Dendritic cell treated with granulocyte-macrophage colony-stimulating factor and Interleukin-4, amounts not matched to agents 40 ng/mL and 50 ng/mL, for 4 days (primary cell): ENCODE measurements around the gene PAIP2B.
A peak's percentile ranks its signal among the peaks of the same experiment; 100 is the strongest.

ENCODE experiments used
- H3K27ac Mint-ChIP-seq: one replicate; pipeline ENCODE4 v1.8.0; 2022; ENCODE audit warnings: mild to moderate bottlenecking, mixed read lengths
- H3K27me3 Mint-ChIP-seq: one replicate; pipeline ENCODE4 v1.8.0; 2022; ENCODE audit warnings: mild to moderate bottlenecking, mixed read lengths
- H3K36me3 Mint-ChIP-seq: one replicate; pipeline ENCODE4 v1.8.0; 2022; ENCODE audit warnings: low read depth, mixed read lengths
- H3K4me1 Mint-ChIP-seq: one replicate; pipeline ENCODE4 v1.8.0; 2022; ENCODE audit warnings: low read depth, mixed read lengths
- H3K4me3 Mint-ChIP-seq: one replicate; pipeline ENCODE4 v1.8.0; 2022; ENCODE audit warnings: mild to moderate bottlenecking, moderate library complexity, mixed read lengths
- H3K9me3 Mint-ChIP-seq: one replicate; pipeline ENCODE4 v1.8.0; 2022; ENCODE audit warnings: mixed read lengths
- intact Hi-C: fragments of 100-400 bp; cut with micrococcal nuclease; formaldehyde crosslinking; loops from one replicate; pipeline ENCODE4 v1.15.0; 2022

PAIP2B gene

GRCh38 chr2:71226965-71227560 is at the start of gene PAIP2B:
PAIP2B (minus strand) TSS chr2:71227103; CDS start chr2:71202589, 24,514 bp downstream.
- peaks cover 20% of the 10 kb centered on the region for H3K27me3 Mint-ChIP-seq
- peaks cover 9% of the 10 kb centered on the region for H3K36me3 Mint-ChIP-seq
- H3K4me1 Mint-ChIP-seq = peaks cover 15% of the 10 kb centered on the region
- H3K9me3 Mint-ChIP-seq = peaks cover 23% of the 10 kb centered on the region
- H3K27ac Mint-ChIP-seq = peak within 1 kb of the TSS; percentile 68
- H3K4me3 Mint-ChIP-seq = peak within 1 kb of the TSS; percentile 93
- intact Hi-C loops = loop anchor here (1.0 to 10.0 kb wide), 3 partner anchors 49 to 932 kb away; partner anchors contain the start of genes SNRPG and ZNF638

- Mint-ChIP-seq H3K4me1 (peaks cover 25% of the 10 kb centered on the region), H3K27me3 (peaks cover 59% of the 10 kb centered on the region), H3K4me3 (peak overlapping the region; percentile 78), H3K36me3 (no peaks in the 10 kb centered on the region), H3K27ac (no peak overlapping the region), H3K9me3 (no peaks in the 10 kb centered on the region)
- intact Hi-C loops = loop anchor here (1.0 to 10.0 kb wide), 3 partner anchors 49 to 141 kb away; partner anchors contain the start of genes MCEE, MPHOSPH10, PAIP2B and ZNF638
Measured at GRCh38 chr2:71275939-71276310, 49.0 kb upstream of the PAIP2B start.

GRCh38 chr2:71269511-71270090 is 42.7 kb upstream of the PAIP2B start:
- H3K36me3 Mint-ChIP-seq = no peaks in the 10 kb centered on the region
- H3K27ac Mint-ChIP-seq = no peak overlapping the region
- intact Hi-C loops = loop anchor here (10.0 kb wide), 1 partner anchor 135 kb away; the partner anchor contains the start of genes MCEE and MPHOSPH10
- H3K27me3 Mint-ChIP-seq = peaks cover 42% of the 10 kb centered on the region
- H3K9me3 Mint-ChIP-seq = no peaks in the 10 kb centered on the region
- no peaks in the 10 kb centered on the region for H3K4me1 Mint-ChIP-seq
- no peak overlapping the region for H3K4me3 Mint-ChIP-seq

- H3K9me3 Mint-ChIP-seq = no peaks in the 10 kb centered on the region
- H3K4me1 Mint-ChIP-seq = no peaks in the 10 kb centered on the region
- H3K27ac Mint-ChIP-seq = no peak overlapping the region
- intact Hi-C loops = no loop called here
- H3K36me3 Mint-ChIP-seq = no peaks in the 10 kb centered on the region
- H3K4me3 Mint-ChIP-seq = no peak overlapping the region
- H3K27me3 Mint-ChIP-seq = peaks cover 20% of the 10 kb centered on the region
Measured at GRCh38 chr2:71263386-71263785, 36.5 kb upstream of the PAIP2B start.

GRCh38 chr2:71261534-71261933 is 34.6 kb upstream of the PAIP2B start:
- Mint-ChIP-seq H3K27ac (no peak overlapping the region), H3K4me3 (no peak overlapping the region), H3K36me3 (no peaks in the 10 kb centered on the region), H3K9me3 (no peaks in the 10 kb centered on the region), H3K27me3 (peaks cover 27% of the 10 kb centered on the region), H3K4me1 (no peaks in the 10 kb centered on the region)
- intact Hi-C loops = no loop called here

- Mint-ChIP-seq H3K36me3 (no peaks in the 10 kb centered on the region), H3K27ac (no peak overlapping the region), H3K9me3 (no peaks in the 10 kb centered on the region), H3K4me1 (no peaks in the 10 kb centered on the region), H3K27me3 (peaks cover 25% of the 10 kb centered on the region), H3K4me3 (no peak overlapping the region)
- intact Hi-C loops = no loop called here
Measured at GRCh38 chr2:71256421-71256820, 29.5 kb upstream of the PAIP2B start.

GRCh38 chr2:71254776-71255175 is 27.9 kb upstream of the PAIP2B start:
- intact Hi-C loops = no loop called here
- Mint-ChIP-seq H3K4me1 (no peaks in the 10 kb centered on the region), H3K36me3 (no peaks in the 10 kb centered on the region), H3K9me3 (no peaks in the 10 kb centered on the region), H3K27ac (no peak overlapping the region), H3K4me3 (no peak overlapping the region), H3K27me3 (peaks cover 27% of the 10 kb centered on the region)

- intact Hi-C loops = no loop called here
- no peaks in the 10 kb centered on the region for H3K36me3 Mint-ChIP-seq
- H3K27ac Mint-ChIP-seq = no peak overlapping the region
- no peak overlapping the region for H3K4me3 Mint-ChIP-seq
- H3K4me1 Mint-ChIP-seq = no peaks in the 10 kb centered on the region
- H3K27me3 Mint-ChIP-seq = peaks cover 23% of the 10 kb centered on the region
- no peaks in the 10 kb centered on the region for H3K9me3 Mint-ChIP-seq
Measured at GRCh38 chr2:71254078-71254477, 27.2 kb upstream of the PAIP2B start.

GRCh38 chr2:71253476-71253875 is 26.6 kb upstream of the PAIP2B start:
- H3K36me3 Mint-ChIP-seq = no peaks in the 10 kb centered on the region
- H3K4me1 Mint-ChIP-seq = no peaks in the 10 kb centered on the region
- H3K27me3 Mint-ChIP-seq = peaks cover 21% of the 10 kb centered on the region
- intact Hi-C loops = no loop called here
- H3K4me3 Mint-ChIP-seq = no peak overlapping the region
- H3K27ac Mint-ChIP-seq = no peak overlapping the region
- no peaks in the 10 kb centered on the region for H3K9me3 Mint-ChIP-seq

- H3K4me1 Mint-ChIP-seq = no peaks in the 10 kb centered on the region
- intact Hi-C loops = no loop called here
- no peak overlapping the region for H3K4me3 Mint-ChIP-seq
- H3K27me3 Mint-ChIP-seq = peaks cover 21% of the 10 kb centered on the region
- H3K27ac Mint-ChIP-seq = no peak overlapping the region
- no peaks in the 10 kb centered on the region for H3K9me3 Mint-ChIP-seq
- H3K36me3 Mint-ChIP-seq = no peaks in the 10 kb centered on the region
Measured at GRCh38 chr2:71252862-71253261, 26.0 kb upstream of the PAIP2B start.

- peaks cover 16% of the 10 kb centered on the region for H3K27me3 Mint-ChIP-seq
- intact Hi-C loops = no loop called here
Measured at GRCh38 chr2:71250935-71251334, 24.0 kb upstream of the PAIP2B start.

GRCh38 chr2:71244302-71244660 is 17.4 kb upstream of the PAIP2B start:
- H3K27me3 Mint-ChIP-seq = peaks cover 20% of the 10 kb centered on the region
- no peaks in the 10 kb centered on the region for H3K36me3 Mint-ChIP-seq
- intact Hi-C loops = no loop called here
- no peak overlapping the region for H3K4me3 Mint-ChIP-seq
- no peaks in the 10 kb centered on the region for H3K9me3 Mint-ChIP-seq
- no peak overlapping the region for H3K27ac Mint-ChIP-seq
- no peaks in the 10 kb centered on the region for H3K4me1 Mint-ChIP-seq

More at GRCh38 chr2:71250935-71251334, 24.0 kb upstream of the PAIP2B start:
- H3K9me3 Mint-ChIP-seq = no peaks in the 10 kb centered on the region
- H3K27ac Mint-ChIP-seq = no peak overlapping the region
- H3K4me1 Mint-ChIP-seq = no peaks in the 10 kb centered on the region
- no peak overlapping the region for H3K4me3 Mint-ChIP-seq
- H3K36me3 Mint-ChIP-seq = no peaks in the 10 kb centered on the region

- no peak overlapping the region for H3K27ac Mint-ChIP-seq
- H3K36me3 Mint-ChIP-seq = no peaks in the 10 kb centered on the region
- intact Hi-C loops = no loop called here
- peaks cover 20% of the 10 kb centered on the region for H3K27me3 Mint-ChIP-seq
- H3K4me3 Mint-ChIP-seq = no peak overlapping the region
- H3K9me3 Mint-ChIP-seq = no peaks in the 10 kb centered on the region
- H3K4me1 Mint-ChIP-seq = no peaks in the 10 kb centered on the region
Measured at GRCh38 chr2:71243634-71244301, 16.9 kb upstream of the PAIP2B start.

GRCh38 chr2:71240794-71241193 is 13.9 kb upstream of the PAIP2B start:
- Mint-ChIP-seq H3K36me3 (no peaks in the 10 kb centered on the region), H3K4me3 (no peak overlapping the region), H3K9me3 (no peaks in the 10 kb centered on the region), H3K27me3 (peaks cover 12% of the 10 kb centered on the region), H3K4me1 (no peaks in the 10 kb centered on the region), H3K27ac (no peak overlapping the region)
- intact Hi-C loops = no loop called here
